DMS79 (cell line): ENCODE measurements around the gene TRAPPC12.
"Not testable (repeated sequence)": the region's sequence is repeated elsewhere in the genome, so short reads cannot be mapped to it uniquely, and the experiment has no call there.

Experiments
- DNase-seq: peaks from one replicate; lab custom pipeline; 2025; lab: John Stamatoyannopoulos, UW

The TRAPPC12 gene

DNA sequence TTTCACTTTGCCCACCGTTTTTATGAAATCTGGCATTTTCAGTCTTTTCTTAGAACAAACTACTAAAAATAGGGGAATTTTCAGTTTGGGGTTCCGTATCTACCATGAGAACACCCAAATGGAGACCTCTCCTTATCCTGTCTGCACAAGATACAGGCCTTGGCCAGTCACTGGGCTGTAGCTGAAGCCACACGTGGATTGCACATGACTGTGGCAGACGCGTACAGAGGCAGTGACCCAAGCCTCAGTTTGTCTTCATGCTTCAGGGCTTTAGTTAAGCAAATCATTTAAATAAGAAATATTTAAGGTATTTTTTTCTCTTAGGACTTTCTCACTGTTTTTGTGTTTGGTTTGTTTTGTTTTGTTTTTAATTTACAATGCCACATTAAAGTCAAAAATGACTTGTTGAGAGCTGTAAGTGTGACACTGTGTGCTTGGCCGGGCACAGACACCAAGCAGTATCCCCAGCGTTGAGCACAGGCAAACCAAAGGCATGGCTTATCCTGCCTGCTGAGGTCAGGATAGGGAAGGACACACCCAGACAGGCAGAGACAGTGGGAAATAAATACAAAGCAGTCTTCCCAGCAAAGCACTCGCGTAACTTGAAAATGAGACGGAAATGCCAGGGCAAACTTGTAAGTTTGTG is 53.3 kb downstream of the TRAPPC12 start:
- no peak for DNase-seq

DNA sequence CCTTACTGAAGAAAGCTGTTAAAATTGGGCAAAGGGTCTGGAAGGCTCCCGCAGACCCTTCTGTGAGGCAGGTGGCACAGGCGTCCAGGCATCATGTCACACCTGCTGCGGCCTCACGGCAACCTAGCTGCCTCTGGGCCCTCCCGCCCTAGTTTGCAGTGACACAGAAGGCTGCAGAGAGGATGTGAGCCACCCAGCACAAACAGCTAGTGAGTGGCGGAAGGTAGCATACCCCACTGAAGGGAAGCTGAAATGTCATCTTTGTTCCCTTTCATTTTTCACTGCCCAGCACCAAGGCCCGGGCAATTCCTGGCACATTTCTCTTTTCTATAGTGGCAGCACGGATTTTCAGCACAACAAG is 53.8 kb downstream of the TRAPPC12 start:
- DNase-seq: no peak

DNA sequence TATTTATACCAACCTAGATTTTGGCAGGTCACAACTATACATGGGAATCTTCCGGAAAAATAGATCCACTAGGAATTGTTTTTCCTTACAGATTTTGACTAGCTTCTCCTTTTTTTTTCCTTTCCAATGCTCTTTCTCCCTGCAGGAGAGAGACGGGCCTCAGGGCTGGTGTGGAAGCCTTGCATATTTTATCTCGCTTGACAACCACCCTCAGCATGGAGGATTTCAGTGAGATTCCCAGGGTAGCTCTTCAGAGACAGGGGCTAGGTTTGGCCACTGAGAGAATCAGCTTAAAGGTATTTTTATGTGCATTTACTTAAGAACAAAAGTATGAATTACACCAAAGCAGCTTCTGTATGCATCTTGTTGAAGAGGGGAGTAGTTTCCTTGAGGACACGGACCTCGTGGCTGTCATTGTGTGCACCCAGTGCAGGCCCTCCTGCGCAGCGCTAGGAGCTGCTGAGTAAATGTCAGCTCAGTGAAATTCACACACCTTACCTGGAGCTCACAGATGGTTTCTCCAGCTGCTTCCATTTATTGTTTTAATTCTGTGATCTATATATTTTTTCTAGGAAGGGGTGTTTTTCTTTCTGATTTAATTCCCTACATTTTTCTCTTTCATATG is 54.4 kb downstream of the TRAPPC12 start:
- DNase-seq: no peak

DNA sequence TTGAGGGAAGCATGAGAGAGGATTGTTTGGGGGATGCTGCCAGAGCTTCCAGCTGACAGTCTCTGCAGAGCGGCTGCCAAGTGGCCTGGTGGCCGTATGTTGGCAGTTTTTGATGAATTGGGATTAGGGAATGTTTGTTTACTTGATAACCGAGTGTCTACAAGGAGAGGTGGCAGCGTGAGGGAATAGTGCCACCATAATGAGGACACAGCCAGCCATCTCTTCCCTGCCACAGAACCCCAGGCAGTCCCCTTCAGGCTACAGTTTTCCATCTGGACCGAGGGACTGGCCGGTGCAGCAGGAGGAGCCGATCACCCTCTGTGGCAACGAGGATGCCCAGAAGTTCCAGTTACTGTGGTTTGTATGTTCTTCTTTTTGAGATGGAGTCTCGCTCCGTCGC is 55.2 kb downstream of the TRAPPC12 start:
- DNase-seq: no peak

DNA sequence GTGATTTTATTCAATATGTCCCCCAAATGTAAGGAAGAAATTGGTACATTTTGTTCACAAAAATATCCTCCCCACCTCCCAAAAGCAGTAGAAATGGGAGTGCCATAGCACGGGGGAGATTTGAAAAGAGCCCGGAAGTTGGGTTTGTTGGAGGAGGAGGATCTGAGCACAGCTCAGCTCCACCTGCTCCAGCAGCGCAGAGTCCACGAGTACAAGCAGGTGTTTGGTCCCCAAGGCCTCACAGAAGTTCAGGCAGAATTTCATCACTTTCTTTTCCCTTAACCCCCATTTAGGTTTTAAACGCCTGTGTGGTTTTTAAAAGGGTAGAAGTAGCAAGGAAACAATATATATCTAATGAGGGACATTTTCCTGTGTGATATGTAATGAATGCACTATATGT is 56.0 kb downstream of the TRAPPC12 start:
- no peak for DNase-seq

DNA sequence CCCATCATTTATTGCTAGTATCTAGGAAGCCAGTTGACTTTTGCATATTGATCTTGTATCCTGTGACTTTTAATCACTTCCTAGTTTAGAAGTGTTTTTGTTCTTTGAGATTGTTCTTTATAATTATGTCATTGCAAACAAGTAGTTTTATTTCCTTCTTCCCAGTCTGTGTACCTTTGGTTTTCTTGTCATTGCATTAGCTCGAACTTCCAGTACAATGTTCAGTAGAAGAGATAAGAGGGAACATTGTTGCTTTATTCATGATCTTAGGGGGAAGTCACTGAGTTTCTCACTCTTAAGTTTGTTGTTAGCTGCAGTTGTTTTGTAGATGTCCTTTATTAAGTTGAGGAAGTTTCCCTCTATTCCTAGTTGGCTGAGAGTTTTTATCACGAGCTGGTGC is 61.0 kb downstream of the TRAPPC12 start:
- no peak for DNase-seq

DNA sequence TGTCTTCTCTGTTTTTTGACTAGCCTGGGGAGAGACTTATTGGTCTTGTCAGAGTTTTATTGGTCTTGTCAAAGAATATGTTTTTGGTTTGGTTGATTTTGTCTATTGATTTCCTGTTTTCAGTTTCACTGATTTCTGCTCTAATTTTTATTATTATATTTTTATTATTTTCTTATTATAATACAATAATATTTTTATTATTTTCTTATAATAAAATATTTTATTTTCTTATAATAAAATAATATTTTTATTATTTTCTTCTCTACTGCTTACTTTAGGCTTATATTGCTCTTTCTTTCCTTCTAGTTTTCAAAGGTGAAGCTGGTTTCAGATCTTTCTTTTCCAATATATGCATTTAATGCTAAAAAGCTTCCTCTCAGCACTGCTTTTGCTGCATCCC is 62.0 kb downstream of the TRAPPC12 start:
- DNase-seq: no peak

DNA sequence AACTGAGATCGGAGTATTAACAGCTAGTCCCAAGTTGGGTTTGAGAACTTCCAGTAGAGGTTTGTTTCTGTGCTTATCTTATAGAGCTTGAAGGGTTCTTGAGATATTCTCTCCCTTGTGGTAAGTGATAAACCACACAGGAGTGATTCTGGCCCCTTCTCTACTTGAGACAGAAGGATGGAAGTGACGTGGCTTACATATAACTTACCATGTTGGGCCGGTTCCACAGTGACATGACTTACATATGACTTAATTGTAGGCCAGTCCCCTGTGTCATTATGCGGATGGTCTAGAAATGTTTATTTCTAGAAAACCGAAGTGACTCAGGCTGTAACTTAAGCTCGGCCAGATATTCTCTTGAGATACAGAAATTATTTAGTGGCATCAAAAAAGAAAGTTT is 62.7 kb downstream of the TRAPPC12 start:
- no peak for DNase-seq

DNA sequence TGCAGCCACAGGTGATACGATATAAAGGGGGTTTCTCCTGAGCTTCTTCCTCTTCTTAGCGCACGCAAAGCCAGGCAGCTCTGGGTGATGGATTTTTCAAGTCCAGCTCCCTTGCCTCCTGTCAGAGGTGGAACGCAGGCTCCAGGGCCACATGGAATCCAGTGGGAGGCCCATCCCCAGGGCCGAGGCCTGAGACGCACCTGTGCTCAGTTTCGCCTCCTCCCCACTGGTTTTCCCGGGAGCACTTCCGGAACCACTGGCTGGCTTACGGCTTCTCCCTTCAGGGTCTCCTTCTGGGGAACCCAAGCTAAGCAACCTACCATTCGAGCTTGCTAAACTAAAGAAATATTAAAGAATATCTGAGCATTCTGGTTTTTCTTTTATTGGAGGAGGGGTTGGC is 63.6 kb downstream of the TRAPPC12 start:
- DNase-seq: no peak

DNA sequence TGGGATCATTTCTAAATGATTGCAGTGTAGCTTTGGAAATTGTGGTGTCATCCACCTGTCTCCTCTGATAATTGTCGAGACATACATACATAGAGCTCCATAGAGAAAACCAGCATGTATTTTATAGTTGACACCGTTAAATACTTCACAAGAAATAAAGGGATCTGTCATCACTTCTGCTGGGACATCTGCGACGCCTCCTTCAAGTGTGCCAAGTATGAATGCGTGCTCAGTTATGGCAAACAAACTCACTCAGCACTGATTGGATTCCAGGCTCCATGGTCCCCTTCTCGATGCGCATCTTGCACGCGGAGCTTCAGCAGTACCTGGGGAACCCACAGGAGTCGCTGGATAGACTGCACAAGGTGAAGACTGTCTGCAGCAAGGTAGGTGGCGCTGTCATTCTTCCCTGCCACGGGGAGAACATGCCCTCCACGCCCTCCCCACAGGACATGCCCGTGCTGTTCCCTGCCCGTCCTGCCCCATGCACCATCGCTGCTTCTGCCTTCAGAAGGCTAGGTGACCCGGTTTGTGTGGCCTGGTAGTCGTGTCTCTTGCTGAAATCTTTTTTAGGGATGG is 64.1 kb downstream of the TRAPPC12 start:
- no peak for DNase-seq

DNA sequence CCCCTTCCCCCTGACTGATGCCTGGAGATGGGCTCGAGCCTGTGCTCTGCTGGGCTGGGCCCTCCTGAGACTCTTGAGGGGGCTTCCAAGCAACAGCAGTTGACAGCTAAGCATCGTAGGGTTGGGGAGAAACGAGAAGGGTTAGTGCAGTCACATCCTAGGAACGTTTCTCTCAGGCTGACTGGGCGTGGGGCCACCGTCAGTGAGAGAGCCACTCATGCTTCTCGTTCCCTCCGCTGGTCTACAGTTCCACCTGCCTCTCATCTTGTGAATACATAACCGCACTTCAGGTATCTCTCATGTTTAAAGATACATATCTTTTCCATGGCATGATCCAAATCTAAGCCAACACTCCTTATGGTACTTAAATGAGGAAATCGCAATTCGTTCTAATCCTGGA is 66.4 kb downstream of the TRAPPC12 start:
- peak; percentile 74 for DNase-seq

DNA sequence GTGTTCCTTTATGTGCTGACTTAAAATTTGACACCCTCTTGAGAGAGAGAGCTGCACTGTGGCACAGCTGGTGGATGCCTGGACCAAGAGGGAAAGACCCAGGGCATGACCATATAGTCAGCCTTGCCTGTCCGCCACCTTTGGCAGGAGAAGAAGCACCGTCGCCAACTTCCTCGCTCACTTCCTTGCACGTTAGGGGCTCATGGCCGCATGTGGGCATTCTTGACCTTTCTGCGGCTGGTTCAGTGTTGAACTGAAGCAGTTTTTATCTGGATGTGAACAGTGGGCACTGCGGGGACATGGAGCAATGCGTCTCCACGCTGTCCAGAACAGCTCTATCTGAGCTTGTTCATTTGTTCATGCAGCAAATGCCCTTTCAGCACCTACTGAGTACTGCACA is 66.9 kb downstream of the TRAPPC12 start:
- no peak for DNase-seq

DNA sequence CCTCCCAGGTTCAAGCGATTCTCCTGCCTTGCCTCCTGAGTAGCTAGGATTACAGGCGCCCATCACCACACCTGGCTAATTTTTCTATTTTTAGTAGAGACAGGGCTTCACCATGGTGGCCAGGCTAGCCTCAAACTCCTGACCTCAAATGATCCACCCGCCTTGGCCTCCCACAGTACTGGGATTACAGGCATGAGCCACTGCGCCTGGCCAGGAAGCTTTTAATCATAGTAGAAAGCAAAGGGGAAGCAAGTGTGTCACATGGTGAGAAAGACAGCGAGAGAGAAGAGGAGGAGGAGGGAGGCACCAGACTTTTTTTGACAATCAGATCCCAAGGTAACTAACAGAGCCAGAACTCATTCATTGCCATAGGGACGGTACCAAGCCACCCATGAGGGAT is 67.7 kb downstream of the TRAPPC12 start:
- DNase-seq: not testable (repeated sequence)

DNA sequence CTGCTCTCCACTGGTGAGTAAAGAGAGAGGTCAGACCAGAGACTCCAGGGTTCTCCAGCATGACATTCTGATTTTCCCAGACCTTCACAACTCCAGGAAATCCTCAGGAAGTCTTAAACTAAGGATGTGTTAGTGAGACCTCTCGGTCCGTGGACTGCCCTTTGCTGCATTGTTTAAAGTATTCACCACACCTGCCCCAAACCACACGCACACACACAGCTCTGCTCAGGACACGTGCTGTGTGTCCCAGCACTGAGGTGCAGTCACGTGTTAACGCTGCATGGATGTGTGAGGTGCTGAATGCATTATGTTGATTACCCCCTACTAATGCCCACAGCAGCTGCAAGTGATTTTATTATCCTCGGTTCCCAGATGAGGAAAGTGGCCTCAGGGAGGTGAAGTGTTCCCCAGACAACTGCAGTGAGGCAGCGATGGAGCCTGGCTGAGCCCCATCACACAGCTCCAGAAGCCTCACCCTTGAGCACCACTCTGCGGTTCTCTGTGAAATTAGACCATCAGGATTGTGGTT is 68.4 kb downstream of the TRAPPC12 start:
- peak; percentile 85 for DNase-seq

DNA sequence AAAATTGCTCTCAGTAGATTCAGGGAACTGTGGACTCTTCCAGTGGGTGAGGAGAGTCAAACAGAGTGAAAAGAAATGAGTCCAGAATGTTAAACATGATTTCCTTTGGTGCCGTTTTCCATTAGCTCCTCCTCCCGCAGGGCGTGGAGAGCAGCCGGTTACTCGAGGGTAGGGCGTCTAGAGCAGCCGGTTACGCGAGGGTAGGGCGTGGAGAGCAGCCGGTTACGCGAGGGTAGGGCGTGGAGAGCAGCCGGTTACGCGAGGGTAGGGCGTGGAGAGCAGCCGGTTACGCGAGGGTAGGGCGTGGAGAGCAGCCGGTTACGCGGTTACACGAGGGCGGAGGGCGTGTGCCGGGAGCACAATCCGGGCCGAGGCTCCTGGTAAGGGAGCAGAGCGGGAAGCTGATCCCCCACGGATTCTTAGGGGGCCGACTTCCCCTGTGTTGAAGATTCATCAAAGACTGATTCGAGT is 69.0 kb downstream of the TRAPPC12 start:
- DNase-seq: peak; percentile 39

DNA sequence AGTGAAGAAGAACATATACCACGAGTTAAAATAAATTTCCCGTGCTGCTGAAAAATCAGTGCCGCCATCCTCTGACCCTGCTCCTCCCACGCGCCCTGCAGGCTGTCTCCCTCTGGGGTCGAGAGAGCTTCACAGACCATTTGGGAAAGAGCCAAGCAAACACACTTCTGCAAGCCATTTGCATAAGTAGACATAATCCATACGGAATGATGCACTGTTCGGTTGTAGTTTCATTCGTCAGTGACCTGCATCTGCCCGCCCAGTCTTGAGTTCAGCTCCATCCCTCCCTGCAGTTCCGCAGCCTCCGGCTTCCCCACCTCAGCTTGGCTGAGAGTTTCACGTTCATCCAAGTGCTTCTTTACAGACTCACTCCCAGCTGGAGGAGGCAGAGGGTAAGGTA is 69.6 kb downstream of the TRAPPC12 start:
- peak; percentile 90 for DNase-seq

DNA sequence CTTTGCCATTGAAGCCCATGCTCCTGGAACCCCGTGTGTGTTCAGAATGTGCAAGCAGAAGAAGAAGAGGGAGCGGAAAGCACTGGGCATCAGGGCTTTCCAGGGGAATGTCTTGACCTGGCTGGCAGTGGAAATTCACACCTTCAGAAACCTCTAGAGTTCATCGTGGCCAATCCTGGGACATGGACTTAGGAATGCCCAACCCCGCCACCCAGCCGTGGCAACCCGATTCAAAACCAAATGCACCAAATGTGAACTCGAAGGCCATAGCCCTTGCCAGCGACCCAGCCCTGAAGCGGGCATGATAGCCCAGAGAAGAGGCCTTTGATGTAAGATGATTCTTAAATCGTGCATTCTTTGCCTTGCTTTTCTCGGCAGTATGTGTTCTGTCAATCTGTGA is 70.4 kb downstream of the TRAPPC12 start:
- no peak for DNase-seq

DNA sequence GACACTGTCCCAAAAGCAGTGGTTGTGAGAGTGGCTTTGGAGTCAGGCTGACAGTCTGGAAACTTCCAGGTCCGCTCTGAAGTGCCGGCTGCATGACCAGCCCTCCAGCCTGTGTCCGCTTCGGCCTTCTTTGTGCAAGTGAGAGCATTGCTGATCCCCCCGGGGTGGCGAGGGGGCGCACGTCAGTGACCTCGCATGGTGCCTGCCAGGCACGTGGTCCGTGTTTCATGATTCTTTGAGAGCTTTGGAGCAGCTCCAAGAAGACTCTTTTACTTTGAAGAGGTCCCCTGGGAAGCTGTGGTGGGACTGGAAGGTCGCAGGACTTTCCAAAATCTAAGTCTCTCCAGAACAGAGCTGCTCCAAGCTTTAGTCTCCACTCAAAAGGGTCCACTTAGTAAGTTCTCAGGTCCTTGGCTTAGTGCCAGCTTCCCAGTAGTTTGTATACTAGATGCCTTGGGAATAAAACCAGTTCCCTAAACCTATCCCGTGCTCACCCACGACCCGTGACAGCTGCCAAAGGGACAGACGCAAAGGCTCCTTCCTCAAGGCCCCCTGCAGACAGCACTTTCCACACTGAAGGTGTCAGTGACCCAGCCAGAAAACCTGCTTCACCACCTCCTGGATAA is 71.0 kb downstream of the TRAPPC12 start:
- DNase-seq: peak; percentile 89

DNA sequence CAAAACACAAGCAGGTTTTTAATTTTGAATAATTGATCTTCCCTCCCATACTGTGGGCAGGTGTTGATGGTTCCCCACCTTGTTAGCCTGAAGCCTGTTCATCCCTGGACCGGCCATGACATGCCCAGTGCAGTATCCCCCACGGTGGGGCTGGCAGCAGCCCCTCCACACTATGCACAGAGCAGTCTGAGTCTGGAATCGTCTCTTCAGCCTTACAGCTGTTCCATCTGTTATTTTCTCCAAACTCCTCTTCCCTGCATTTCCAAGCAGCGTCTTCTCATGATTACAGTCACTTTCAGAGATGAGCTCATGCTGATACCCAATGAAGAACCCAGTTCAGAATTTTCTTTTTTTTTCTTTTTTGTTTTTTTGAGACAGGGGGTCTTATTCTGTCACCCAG is 71.7 kb downstream of the TRAPPC12 start:
- DNase-seq: no peak

DNA sequence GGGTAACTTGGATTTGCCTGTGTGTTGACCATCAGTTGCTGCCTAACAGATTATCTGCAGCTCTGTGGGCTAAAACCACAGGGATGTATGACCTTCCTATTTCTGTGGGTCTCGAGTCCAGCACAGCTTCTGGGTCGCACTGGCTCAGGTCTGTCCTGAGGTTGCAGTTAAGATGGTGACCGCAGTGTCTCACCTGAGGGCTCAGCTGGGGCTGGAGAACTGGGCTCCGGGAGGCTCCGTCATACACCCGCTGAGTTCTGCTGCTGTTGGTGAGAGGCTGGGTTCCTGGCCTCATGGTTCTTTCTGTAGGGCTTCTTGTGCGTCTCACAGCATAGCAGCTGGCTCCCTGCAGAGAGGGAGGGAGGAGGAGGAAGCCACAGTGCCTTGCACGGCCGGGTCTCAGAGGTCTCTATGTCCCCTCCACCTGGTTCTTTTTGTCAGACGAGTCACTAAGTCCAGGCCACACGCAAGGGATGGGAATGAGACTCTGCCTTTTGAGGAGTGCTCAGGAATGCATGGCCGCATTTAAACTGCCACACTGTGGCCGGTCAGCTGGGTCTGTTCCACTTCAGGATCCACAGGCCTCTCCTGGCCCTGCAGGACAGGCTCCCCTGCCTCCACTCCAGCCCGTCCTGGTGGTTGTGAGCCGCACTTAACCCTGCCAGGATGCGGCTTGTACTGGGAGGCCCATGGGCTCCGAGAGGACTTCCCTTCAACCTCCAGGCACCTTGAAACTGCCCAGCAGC is 72.6 kb downstream of the TRAPPC12 start:
- no peak for DNase-seq

DNA sequence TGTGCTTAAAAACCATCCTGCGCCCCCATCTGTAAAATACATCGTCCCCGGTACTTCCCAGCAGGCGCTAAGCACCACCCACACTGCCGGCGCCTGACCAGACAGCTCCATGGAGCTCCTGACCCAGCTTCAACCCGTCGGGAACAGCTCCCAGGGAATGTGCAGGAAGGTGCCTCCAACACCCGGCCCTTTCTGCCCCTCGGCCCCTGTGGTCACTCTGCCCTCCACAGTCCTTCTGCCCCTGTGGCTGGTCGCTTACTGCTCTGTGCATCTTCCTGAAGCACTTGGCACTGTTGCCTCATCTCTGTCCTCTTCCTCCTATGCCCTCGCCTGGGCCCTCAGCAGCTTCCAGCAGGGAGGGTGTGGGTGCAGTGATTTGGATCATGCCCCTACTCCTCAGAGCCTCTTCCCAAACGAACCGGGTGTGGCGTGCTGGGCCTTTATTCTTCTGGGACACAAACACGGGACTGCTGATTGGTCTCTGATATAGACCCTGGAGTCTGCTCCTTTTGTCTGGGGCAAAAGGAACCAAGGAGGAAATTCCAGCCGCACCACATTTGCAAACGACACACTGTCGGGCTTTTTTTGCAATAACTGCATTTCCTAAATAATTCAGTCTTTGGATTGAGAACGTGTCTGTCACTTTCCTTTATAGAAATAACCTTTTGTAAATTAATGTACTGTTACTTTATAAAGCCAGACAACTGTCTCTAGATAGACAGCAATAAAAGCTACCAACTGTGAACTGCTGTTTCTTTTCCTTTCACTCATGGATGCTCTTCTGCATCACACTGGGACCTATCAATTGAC is 73.9 kb downstream of the TRAPPC12 start:
- DNase-seq: no peak
